H1 (cell line): ENCODE data around the gene FOXG1. TPM values are rescaled to one million over a fixed set of nuclear protein-coding genes. Genes with fewer than 3 reads are reported as not detected.
A peak's percentile ranks its signal among the peaks of the same experiment; 100 is the strongest.

Source experiments
- BRCA1 ChIP-seq: IDR thresholded peaks from 2 replicates; pipeline ENCODE4 v1.6.1; 2012; ENCODE audit warnings: low read depth, low read length, improper control_type of control experiment
- CHD2 ChIP-seq: IDR thresholded peaks from 2 replicates; pipeline ENCODE4 v1.6.1; 2012; ENCODE audit warnings: low read length, improper control_type of control experiment
- CREB1 ChIP-seq: IDR thresholded peaks from 2 replicates; pipeline ENCODE4 v1.6.1; 2012; ENCODE audit warnings: inconsistent platforms
- EZH2 ChIP-seq: fragments of 200-600 bp; sonication (generic); IDR thresholded peaks from 2 replicates; pipeline ENCODE4 v1.7.1; 2012; ENCODE audit warnings: low read depth, mild to moderate bottlenecking, moderate library complexity, low read length, inconsistent platforms; ENCODE audit not compliant: severe bottlenecking
- GABPA ChIP-seq: IDR thresholded peaks from 2 replicates; pipeline ENCODE4 v1.6.1; 2011; ENCODE audit warnings: mild to moderate bottlenecking, low read length, moderate library complexity, borderline replicate concordance; ENCODE audit not compliant: insufficient read depth
- GTF2F1 ChIP-seq: IDR thresholded peaks from 2 replicates; pipeline ENCODE4 v1.6.1; 2012; ENCODE audit warnings: low read depth, low read length, improper control_type of control experiment, borderline replicate concordance
- HDAC2 ChIP-seq, 2 experiments: fragments of 300-600 bp in 1 of 2; sonication (generic) in 1 of 2; IDR thresholded peaks; 2 replicates each; pipeline ENCODE4 v1.6.1; 2011 to 2012; ENCODE audit warnings: low read depth in 2 of 2, low read length in 2 of 2, mild to moderate bottlenecking in 2 of 2, moderate library complexity in 2 of 2, borderline replicate concordance in 1 of 2, inconsistent platforms in 1 of 2
- HDAC6 ChIP-seq: IDR thresholded peaks from one replicate; pipeline ENCODE4 v1.7.1; 2012; ENCODE audit warnings: low read depth, mild to moderate bottlenecking, inconsistent platforms, low read length, moderate library complexity
- NANOG ChIP-seq: IDR thresholded peaks from 2 replicates; pipeline ENCODE4 v1.6.1; 2011; ENCODE audit warnings: low read length, low read depth, mild to moderate bottlenecking, inconsistent platforms; ENCODE audit not compliant: insufficient read depth, poor library complexity, severe bottlenecking
- RNF2 ChIP-seq: fragments of 200-900, 300-1000 bp; sonication (generic); IDR thresholded peaks from 2 replicates; pipeline ENCODE4 v1.7.1; 2016; ENCODE audit warnings: borderline replicate concordance, low read depth, mild to moderate bottlenecking, antibody characterized with exemption, low read length; ENCODE audit not compliant: poor library complexity, severe bottlenecking; ENCODE audit errors: missing control alignments
- SP2 ChIP-seq: IDR thresholded peaks from 2 replicates; pipeline ENCODE4 v1.6.1; 2012; ENCODE audit warnings: mild to moderate bottlenecking, low read length, inconsistent platforms
- SUZ12 ChIP-seq: fragments of 200-600 bp; sonication (generic); IDR thresholded peaks from 2 replicates; pipeline ENCODE4 v1.6.1; 2012; ENCODE audit warnings: mild to moderate bottlenecking, inconsistent platforms, low read length, moderate library complexity, mixed read lengths
- TAF1 ChIP-seq: IDR thresholded peaks from 2 replicates; pipeline ENCODE4 v1.6.1; 2011; ENCODE audit warnings: mild to moderate bottlenecking, low read depth, low read length
- TBP ChIP-seq: IDR thresholded peaks from 2 replicates; pipeline ENCODE4 v1.6.1; 2011; ENCODE audit warnings: low read depth, low read length, improper control_type of control experiment
- TEAD4 ChIP-seq: IDR thresholded peaks from 2 replicates; pipeline ENCODE4 v1.6.1; 2012; ENCODE audit warnings: low read depth, low read length, inconsistent platforms, mixed read lengths
- YY1 ChIP-seq: IDR thresholded peaks from 2 replicates; pipeline ENCODE4 v1.6.1; 2011; ENCODE audit warnings: low read depth, mild to moderate bottlenecking, low read length
- polyA plus RNA-seq, 7 experiments: library from polyadenylated mRNA; depleted of rRNA in 3 of 7; stranded (reverse) in 5 of 7; unstranded in 2 of 7; fragments of >200 nt in 5 of 7; fragments of 200-250 nt in 2 of 7; gene quantifications; 1 replicate in 5 of 7; 2 replicates in 1 of 7; 4 replicates in 1 of 7; pipeline versions ENCODE4 v1.2.1 to v1.2.3, GENCODE V29; 2011 to 2013; ENCODE audit warnings: missing spikeins in 2 of 7, mixed read lengths in 2 of 7
- total RNA-seq: library from RNA; stranded (reverse); fragmentation: NEBNext Ultra II Directional; extraction: Animal tissue kit (Norgen Biotek cat#: 25700); gene quantifications from 2 replicates; pipeline ENCODE4 v1.2.1, GENCODE V29; 2021

FOXG1 gene
- total and polyA plus RNA-seq, 2 of the 8 experiments (the other 6 are each of a cell fraction or from before 2014, with no cell fraction given): 0.03 to 0.24 TPM

- TF ChIP-seq HDAC2 (IDR thresholded peaks at IDR 0.05; ENCODE audit: borderline replicate concordance in 1 of 2, low read depth in 2 of 2, low read length in 2 of 2) (peak in 1 of 2 experiments; percentile 82; a peak in 1 of 4 replicates), SP2 (no peak), RNF2 (peak; percentile 76), EZH2 (peak; percentile 73), BRCA1 (peak; percentile 18; the same call in 1 of the 2 replicates), NANOG (no peak), SUZ12 (peak; percentile 80), TEAD4 (no peak), TBP (no peak), HDAC6 (no peak), YY1 (0 out of 2 replicates have a peak, but pooled peaks have one; percentile 6), GABPA (peak; percentile 93), GTF2F1 (peak; percentile 67; the same call in 1 of the 2 replicates), TAF1 (0 out of 2 replicates have a peak, but pooled peaks have one; percentile 41), CREB1 (0 out of 2 replicates have a peak, but pooled peaks have one; percentile 12), CHD2 (peak; percentile 83)
Observed at GRCh38 chr14:28785096-28785952, 18.7 kb downstream of the FOXG1 start (continued).
